COLO668 (cell line): ENCODE data around the gene ZNF883.
"Not testable (repeated sequence)": the region's sequence is repeated elsewhere in the genome, so short reads cannot be mapped to it uniquely, and the experiment has no call there.

ENCODE experiments used
- DNase-seq: peaks from one replicate; lab custom pipeline; 2025; ENCODE audit not compliant: unreplicated experiment; lab: John Stamatoyannopoulos, UW

ZNF883 gene

DNA sequence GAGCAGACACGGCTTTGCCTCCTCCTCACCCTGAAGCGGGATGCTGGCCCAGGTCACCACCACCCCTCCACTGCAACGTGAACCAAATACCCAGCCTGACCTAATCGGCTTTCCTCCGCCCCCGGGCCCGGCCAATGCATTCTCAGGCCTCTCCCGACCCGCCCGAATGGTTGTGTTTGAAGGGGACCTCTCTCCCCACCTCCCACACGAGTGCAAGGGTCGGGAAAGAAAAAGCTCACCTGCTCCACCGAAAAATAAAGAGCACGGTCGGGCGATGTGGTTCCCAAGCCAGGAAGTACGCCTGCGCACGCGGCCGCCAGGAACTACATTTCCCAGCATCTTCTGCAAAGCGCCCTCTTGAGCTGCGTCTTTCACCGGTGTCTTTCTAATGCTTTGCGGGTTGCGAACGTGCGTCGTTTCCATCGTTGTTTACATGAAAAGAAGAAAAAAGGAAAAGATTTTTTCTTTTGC is at the start of gene ZNF883:
Gene ZNF883 (minus strand): TSS at position 282 of the 471 bp plus-strand sequence.
- peak; percentile 77 for DNase-seq

GRCh38 chr9:113061072-113061850 is 49.3 kb upstream of the ZNF883 start:
- DNase-seq, result not testable (repeated sequence)

DNA sequence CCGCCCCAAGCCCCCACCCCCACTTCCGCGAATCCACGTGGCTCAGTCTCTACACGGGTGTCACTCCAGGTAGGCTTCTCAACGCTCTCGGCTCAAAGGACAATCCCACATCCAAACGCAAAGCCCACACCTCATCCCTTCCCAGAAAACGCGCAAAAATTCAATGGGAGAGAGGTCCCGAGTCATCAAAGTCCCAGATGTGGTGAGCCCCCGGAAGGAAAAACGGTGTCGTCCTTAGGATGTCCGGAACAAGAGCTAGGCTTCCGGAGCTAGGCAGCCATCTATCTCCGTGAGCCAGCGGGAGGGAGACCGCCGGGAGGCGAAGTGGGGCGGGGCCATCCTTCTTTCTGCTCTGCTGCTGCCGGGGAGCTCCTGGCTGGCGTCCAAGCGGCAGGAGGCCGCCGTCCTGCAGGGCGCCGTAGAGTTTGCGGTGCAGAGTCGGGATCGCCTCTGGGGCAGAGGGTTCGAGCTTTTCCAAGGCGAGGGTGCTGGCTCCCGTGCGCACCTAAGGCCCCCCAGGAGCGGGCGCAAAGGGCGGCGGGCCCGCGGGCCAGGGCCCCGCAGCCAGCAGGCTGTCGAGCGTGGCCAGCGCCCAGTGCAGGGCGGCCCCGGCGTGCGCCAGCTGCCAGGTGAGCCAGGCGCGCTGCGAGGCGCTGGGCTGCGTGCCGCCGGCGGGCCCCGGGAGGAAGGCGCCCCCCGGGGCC is 47.7 kb upstream of the ZNF883 start:
- DNase-seq, result peak; percentile 39

GRCh38 chr9:113057193-113057592 is 45.2 kb upstream of the ZNF883 start:
- DNase-seq, result no peak

DNA sequence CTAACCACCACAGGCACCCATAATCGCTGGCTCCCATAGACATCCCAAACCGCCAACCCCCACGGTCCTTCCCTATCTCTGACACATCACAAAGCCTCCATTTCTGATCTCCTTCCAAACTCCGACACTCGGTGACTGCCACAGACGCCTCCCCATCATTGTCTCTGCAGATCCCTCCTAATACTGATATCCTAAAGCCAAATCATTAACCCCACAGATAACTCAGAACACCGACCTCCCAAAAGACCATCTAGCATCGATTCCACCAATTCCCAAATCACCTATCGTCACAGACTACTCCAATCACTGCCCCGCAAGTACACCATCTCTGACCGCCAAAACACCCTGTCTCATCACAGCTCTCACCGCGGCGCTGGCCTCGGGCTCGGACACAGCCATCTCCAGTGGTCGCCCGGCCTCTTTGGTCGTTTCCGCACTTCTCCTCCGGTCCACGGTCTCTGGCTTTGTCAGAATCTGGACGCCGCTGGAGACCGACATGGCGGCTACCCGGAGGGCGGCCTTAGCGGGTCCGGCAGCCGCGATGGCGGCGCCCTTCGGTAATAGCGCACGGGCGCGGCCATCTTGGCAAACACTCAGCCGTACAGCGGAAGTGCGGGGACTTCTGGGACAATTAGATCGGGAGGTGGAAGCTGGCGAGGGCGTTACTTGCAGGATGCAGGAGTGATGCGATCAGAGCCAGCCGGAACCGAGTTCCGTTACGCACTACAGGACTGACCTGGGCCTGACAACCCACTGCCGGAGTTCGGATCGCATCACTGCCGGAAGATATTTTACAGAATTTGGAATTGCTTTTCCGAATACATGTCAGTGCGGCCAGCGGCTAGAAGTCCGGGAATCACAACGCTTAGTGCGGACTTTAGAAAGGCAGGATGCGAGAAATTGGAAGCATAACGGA is 44.5 kb upstream of the ZNF883 start, which contains the start of gene ZFP37:
Gene ZFP37 (minus strand): TSS at position 534 of the 916 bp plus-strand sequence. CDS start 36 bp downstream, at position 498.
- peak; percentile 93 for DNase-seq

DNA sequence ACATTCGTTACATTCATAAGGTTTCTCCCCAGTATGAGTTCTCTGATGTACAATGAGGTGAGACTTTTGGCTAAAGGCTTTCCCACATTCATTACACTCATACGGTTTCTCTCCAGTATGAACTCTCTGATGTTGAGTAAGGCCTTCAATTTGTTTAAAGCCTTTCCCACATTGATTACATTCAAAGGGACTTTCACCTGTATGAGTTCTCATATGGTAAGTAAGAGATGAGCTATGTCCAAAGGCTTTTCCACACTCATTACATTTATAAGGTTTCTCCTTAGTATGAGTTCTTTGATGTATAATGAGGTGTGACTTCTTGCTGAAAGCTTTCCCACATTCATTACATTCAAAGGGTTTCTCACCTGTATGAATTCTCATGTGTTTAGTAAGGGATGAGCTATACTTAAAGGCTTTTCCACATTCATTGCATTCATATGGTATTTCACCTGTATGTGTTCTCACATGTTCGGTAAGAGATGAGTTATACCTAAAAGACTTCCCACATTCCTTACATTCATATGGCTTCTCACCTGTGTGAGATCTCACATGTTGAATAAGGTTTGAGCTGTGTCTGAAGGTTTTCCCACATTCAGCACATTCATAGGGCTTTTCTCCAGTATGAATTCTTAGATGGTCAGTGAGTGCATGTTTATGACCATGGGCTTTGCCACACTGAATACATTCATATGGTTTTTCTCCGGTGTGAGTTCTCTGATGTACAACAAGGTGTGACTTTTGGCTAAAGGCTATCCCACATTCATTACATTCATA is 31.1 kb upstream of the ZNF883 start:
- no peak for DNase-seq

GRCh38 chr9:113026200-113026599 is 14.2 kb upstream of the ZNF883 start:
- DNase-seq, result no peak

DNA sequence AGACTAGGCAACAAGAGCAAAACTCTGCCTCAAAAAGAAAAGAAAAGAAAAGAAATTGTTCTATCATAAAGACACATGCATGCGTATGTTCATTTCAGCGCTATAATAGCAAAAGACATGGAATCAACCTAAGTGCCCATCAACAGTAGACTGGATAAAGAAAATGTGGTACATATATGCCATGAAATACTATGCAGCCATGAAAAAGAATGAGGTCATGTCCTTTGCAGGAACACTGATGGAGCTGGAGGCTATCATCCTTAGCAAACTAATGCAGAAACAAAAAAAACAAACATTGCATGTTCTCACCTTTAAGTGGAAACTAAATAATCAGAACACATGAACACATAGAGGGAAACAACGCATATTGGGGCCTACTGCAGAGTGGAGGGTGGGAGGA is 6.3 kb upstream of the ZNF883 start:
- DNase-seq, result no peak

GRCh38 chr9:113012492-113012891 is 500 bp upstream of the ZNF883 start:
- no peak for DNase-seq

DNA sequence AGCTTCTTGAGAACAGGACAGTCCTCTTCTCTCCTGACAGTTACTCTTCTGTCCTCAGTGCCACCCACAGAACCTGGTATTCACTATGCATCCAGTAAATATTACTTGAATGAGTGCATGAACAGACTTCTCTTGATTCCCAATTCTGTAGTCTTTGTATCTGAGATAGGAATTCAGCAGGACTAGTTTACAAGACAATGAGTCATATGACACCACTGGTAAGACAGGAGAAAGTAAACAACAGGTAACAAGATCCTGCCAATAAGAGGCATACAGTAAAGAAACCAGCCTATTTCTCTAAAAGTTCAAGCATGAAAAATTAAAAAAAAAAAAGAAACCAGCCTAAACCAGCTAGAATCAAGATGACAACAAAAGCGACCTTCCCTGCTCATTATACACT is 6.2 kb downstream of the ZNF883 start:
- DNase-seq, result no peak

DNA sequence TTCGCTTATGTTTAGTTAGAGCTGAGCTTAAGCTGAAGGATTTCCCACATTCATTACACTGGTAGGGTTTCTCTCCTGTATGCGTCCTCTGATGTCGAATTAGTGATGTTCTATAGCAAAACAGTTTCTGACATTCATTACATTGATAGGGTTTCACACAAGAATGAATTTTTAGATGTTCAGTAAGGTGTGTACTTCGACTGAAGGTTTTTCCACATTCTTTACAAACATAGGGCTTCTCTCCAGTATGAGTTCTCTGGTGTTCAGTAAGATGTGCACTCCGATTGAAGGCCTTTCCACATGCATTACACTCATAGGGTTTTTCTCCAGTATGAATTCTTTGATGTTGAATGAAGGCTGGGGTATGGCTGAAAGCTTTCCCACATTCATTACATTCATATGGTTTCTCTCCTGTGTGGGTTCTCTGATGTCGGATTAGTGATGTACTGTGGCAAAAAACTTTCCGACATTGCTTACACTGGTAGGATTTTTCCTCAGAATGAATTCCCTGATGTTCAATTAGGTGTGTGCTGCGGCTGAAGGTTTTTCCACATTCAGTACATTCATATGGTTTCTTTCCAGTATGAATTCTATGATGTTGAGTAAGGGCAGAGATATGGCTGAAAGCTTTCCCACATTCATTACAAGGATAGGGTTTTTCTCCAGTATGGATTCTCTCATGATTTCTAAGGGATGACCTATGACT is 14.6 kb downstream of the ZNF883 start:
- DNase-seq, result no peak

DNA sequence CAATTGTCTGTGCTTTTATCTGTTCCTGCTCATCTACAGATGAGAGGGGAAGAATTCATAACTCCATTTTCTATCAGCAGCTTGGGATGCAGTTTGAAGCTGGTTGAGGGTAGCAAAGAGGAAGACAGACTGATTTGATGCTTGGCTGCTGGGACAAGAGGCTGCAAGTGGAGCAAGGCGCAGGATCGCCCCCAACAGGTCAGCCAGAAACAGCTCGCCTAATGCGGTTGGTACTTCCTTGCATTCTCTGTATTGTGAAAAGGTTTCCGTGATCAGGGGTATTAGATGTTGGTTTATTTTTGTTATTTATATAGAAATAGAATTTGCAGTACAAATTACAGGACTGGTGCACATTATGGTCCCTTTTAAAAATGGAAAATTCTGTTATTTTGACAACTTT is 40.6 kb downstream of the ZNF883 start:
- DNase-seq, result peak; percentile 26

- no peak for DNase-seq
These were observed 41.1 kb downstream of the ZNF883 start for GRCh38 chr9:112970939-112971338.

GRCh38 chr9:112969730-112970129 is 42.3 kb downstream of the ZNF883 start:
- DNase-seq, result no peak

DNA sequence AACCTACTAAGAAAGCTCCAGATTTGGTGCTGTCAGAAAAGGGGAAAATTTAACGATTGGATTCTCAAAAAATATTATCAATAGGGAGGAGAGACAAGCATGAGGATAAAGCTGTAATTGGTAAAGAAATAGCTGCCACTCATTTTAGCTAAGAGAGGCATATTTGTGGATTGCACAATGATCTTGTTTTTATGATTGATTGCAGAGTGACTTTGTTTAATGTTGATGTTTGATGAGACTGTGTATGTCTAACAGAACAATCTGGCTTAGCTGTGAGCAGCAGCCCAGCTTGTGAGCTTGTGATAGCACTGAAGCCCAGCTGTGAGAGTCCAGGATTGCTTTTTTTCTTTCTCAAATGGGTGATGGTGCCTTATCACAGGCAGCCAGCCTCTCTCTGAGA is 56.4 kb downstream of the ZNF883 start:
- no peak for DNase-seq

- peak; percentile 53 for DNase-seq
These were observed 66.3 kb downstream of the ZNF883 start for GRCh38 chr9:112945620-112946208.

GRCh38 chr9:112939418-112939817 is 72.6 kb downstream of the ZNF883 start:
- no peak for DNase-seq

GRCh38 chr9:112933696-112934095 is 78.3 kb downstream of the ZNF883 start:
- DNase-seq, result no peak

DNA sequence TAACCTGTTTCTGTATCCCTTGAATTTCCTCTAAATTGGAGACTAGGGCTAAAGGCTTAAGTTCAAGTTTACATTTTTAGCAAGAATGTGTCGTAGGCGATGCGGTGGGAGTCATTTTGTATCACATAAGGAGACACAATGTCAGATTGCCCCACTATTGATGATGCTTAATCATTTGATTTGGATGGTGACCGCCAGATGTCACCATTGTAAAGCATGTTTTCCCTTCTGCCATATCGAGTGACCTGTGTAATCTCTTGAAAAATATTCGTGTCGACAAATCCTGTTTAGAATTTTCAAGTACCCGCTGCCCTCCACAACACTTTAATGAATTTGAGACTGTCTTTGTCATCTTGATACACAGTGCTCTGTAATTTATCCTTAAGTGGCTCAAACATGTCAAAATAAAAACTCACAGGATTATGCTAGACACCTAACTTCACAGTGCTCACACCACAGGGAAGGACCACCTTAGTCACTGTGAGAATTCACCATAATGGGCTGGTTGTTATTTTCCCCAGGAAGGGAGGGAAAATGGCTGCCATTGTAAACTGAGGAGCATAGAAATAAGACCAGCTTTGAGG is 86.8 kb downstream of the ZNF883 start:
- peak; percentile 44 for DNase-seq
